ENCODE data around the gene CHRM4. TPM values are rescaled to one million over a fixed set of nuclear protein-coding genes. Genes with fewer than 3 reads are reported as not detected.
A peak's percentile ranks its signal among the peaks of the same experiment; 100 is the strongest.

The CHRM4 gene
- total RNA-seq, 1 experiment from 2014 or later: 0.31 TPM

- no TSS peak for BruUV-seq (replicated peaks)
- Histone ChIP-seq H3K9me2 (ENCODE audit: insufficient read depth) (no peaks in the 10 kb centered on the region), H3K4me1 (replicated peaks; ENCODE audit: insufficient read depth) (no peaks in the 10 kb centered on the region), H4K20me1 (ENCODE audit: insufficient read depth) (peaks cover 2% of the 10 kb centered on the region; the same call in 1 of the 2 replicates), H3K27me3 (ENCODE audit: insufficient read depth, low read depth) (no peaks in the 10 kb centered on the region), H3K4me2 (no peak overlapping the region), H3K79me2 (ENCODE audit: low read depth) (peaks cover 4% of the 10 kb centered on the region), H3F3A (ENCODE audit: insufficient read depth, low read depth) (peaks cover 14% of the 10 kb centered on the region; the same call in 1 of the 2 replicates), H3K4me3 (no peak overlapping the region), H3K9me3 (ENCODE audit: insufficient read depth, low read depth) (no peaks in the 10 kb centered on the region), H3K27ac (no peak overlapping the region), H2AFZ (no peak overlapping the region), H3K36me3 (ENCODE audit: low read depth) (peaks cover 8% of the 10 kb centered on the region; the same call in 1 of the 2 replicates)
- CTCF ChIA-PET: no interaction called here
- TF ChIP-seq CTCF (conservative IDR thresholded peaks at IDR 0.05) (peak; percentile 95), EZH2 (IDR thresholded peaks at IDR 0.05; ENCODE audit: low read depth) (no peak)
- peak; percentile 60 to 79 for DNase-seq
- POLR2A ChIA-PET (ENCODE audit: unreplicated experiment): no interaction called here
- intact Hi-C loops (cut with micrococcal nuclease; ENCODE audit: unreplicated experiment): loop anchor here (2.0 to 5.0 kb wide), 3 partner anchors 169 to 988 kb away; no protein-coding TSS in a partner anchor
Observed at GRCh38 chr11:46369458-46370152, 22.0 kb downstream of the CHRM4 start.

- Histone ChIP-seq H4K20me1 (ENCODE audit: insufficient read depth) (peaks cover 11% of the 10 kb centered on the region; the same call in 1 of the 2 replicates), H3K27me3 (ENCODE audit: insufficient read depth, low read depth) (no peaks in the 10 kb centered on the region), H3K4me3 (no peak overlapping the region), H3K4me1 (replicated peaks; ENCODE audit: insufficient read depth) (peaks cover 15% of the 10 kb centered on the region), H3K9me3 (ENCODE audit: insufficient read depth, low read depth) (no peaks in the 10 kb centered on the region), H3K4me2 (no peak overlapping the region), H3K27ac (no peak overlapping the region), H3K79me2 (ENCODE audit: low read depth) (peaks cover 13% of the 10 kb centered on the region), H3F3A (ENCODE audit: insufficient read depth, low read depth) (peaks cover 13% of the 10 kb centered on the region; the same call in 1 of the 2 replicates), H2AFZ (no peak overlapping the region), H3K36me3 (ENCODE audit: low read depth) (peaks cover 8% of the 10 kb centered on the region; the same call in 1 of the 2 replicates), H3K9me2 (ENCODE audit: insufficient read depth) (no peaks in the 10 kb centered on the region)
- ChIA-PET CTCF (interaction anchor here (1.6 kb wide), 1 partner anchor 21 kb away, joined by 3 read pairs; no protein-coding TSS in a partner anchor), POLR2A (ENCODE audit: unreplicated experiment) (no interaction called here)
- intact Hi-C loops (cut with micrococcal nuclease; ENCODE audit: unreplicated experiment): loop anchor here (1.0 to 5.0 kb wide), 5 partner anchors 129 to 989 kb away; no protein-coding TSS in a partner anchor
- TF ChIP-seq EZH2 (IDR thresholded peaks at IDR 0.05; ENCODE audit: low read depth) (no peak), CTCF (conservative IDR thresholded peaks at IDR 0.05) (peak; percentile 49)
- no TSS peak for BruUV-seq (replicated peaks)
- DNase-seq: no peak
Observed at GRCh38 chr11:46367916-46368267, 23.7 kb downstream of the CHRM4 start.

- no TSS peak for BruUV-seq (replicated peaks)
- Histone ChIP-seq H3K4me1 (replicated peaks; ENCODE audit: insufficient read depth) (peaks cover 20% of the 10 kb centered on the region), H4K20me1 (ENCODE audit: insufficient read depth) (peaks cover 11% of the 10 kb centered on the region; the same call in 1 of the 2 replicates), H3K4me2 (no peak overlapping the region), H3K27ac (no peak overlapping the region), H3K9me2 (ENCODE audit: insufficient read depth) (no peaks in the 10 kb centered on the region), H3F3A (ENCODE audit: insufficient read depth, low read depth) (peaks cover 15% of the 10 kb centered on the region; the same call in 1 of the 2 replicates), H3K4me3 (no peak overlapping the region), H3K27me3 (ENCODE audit: insufficient read depth, low read depth) (no peaks in the 10 kb centered on the region), H3K36me3 (ENCODE audit: low read depth) (peaks cover 8% of the 10 kb centered on the region; the same call in 1 of the 2 replicates), H3K79me2 (ENCODE audit: low read depth) (peaks cover 13% of the 10 kb centered on the region), H3K9me3 (ENCODE audit: insufficient read depth, low read depth) (no peaks in the 10 kb centered on the region), H2AFZ (no peak overlapping the region)
- intact Hi-C loops (cut with micrococcal nuclease; ENCODE audit: unreplicated experiment): loop anchor here (1.0 to 5.0 kb wide), 3 partner anchors 128 to 990 kb away; no protein-coding TSS in a partner anchor
- peak in 1 of 2 experiments; percentile 67 for DNase-seq
- CTCF ChIA-PET: interaction anchor here (0.5 to 1.6 kb wide), 2 partner anchors 21 to 179 kb away, joined by 3 to 14 read pairs; no protein-coding TSS in a partner anchor
- POLR2A ChIA-PET (ENCODE audit: unreplicated experiment): no interaction called here
- TF ChIP-seq EZH2 (IDR thresholded peaks at IDR 0.05; ENCODE audit: low read depth) (no peak), CTCF (conservative IDR thresholded peaks at IDR 0.05) (peak; percentile 88)
Observed at GRCh38 chr11:46367244-46367915, 24.2 kb downstream of the CHRM4 start.

All from PC-9 (cell line).